ENCODE results near the gene CASKIN1.

- TF ChIP-seq CTCF (IDR thresholded peaks at IDR 0.05; ENCODE audit: insufficient read depth, low read length) (no peak), POLR2AphosphoS5 (IDR thresholded peaks at IDR 0.05; ENCODE audit: low read depth) (no peak), GABPA (IDR thresholded peaks at IDR 0.05; ENCODE audit: low read depth) (no peak), SPI1 (IDR thresholded peaks at IDR 0.05; ENCODE audit: borderline replicate concordance, low read depth) (no peak)
- TF ChIP-seq, protein P1, sequence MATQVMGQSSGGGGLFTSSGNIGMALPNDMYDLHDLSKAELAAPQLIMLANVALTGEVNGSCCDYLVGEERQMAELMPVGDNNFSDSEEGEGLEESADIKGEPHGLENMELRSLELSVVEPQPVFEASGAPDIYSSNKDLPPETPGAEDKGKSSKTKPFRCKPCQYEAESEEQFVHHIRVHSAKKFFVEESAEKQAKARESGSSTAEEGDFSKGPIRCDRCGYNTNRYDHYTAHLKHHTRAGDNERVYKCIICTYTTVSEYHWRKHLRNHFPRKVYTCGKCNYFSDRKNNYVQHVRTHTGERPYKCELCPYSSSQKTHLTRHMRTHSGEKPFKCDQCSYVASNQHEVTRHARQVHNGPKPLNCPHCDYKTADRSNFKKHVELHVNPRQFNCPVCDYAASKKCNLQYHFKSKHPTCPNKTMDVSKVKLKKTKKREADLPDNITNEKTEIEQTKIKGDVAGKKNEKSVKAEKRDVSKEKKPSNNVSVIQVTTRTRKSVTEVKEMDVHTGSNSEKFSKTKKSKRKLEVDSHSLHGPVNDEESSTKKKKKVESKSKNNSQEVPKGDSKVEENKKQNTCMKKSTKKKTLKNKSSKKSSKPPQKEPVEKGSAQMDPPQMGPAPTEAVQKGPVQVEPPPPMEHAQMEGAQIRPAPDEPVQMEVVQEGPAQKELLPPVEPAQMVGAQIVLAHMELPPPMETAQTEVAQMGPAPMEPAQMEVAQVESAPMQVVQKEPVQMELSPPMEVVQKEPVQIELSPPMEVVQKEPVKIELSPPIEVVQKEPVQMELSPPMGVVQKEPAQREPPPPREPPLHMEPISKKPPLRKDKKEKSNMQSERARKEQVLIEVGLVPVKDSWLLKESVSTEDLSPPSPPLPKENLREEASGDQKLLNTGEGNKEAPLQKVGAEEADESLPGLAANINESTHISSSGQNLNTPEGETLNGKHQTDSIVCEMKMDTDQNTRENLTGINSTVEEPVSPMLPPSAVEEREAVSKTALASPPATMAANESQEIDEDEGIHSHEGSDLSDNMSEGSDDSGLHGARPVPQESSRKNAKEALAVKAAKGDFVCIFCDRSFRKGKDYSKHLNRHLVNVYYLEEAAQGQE (IDR thresholded peaks at IDR 0.05; ENCODE audit: insufficient replicate concordance, low read depth) = no peak
These were observed 18.2 kb upstream of the CASKIN1 start, which contains the start of gene PGP for GRCh38 chr16:2214719-2214968.
